GM10248 (cell line): Measurements from ENCODE around the gene ERBB4.
"Not testable (repeated sequence)": the region's sequence is repeated elsewhere in the genome, so short reads cannot be mapped to it uniquely, and the experiment has no call there.

Experiments
- CTCF ChIA-PET: fragments of 300-600 bp; sonication (Branson Sonifier 250); formaldehyde crosslinking; extraction: SDS; loops from one replicate; lab custom pipeline; 2021; ENCODE audit warnings: antibody characterized with exemption; lab: Yijun Ruan, JAX
- POLR2A ChIA-PET: fragments of 350-650 bp; sonication (Branson Sonifier 250); formaldehyde crosslinking; extraction: SDS; loops from one replicate; lab custom pipeline; 2020; ENCODE audit warnings: antibody characterized with exemption; lab: Yijun Ruan, JAX
- DNase-seq: peaks from one replicate; pipeline ENCODE4 v3.0.0; 2012; ENCODE audit errors: extremely low spot score
- CTCF ChIP-seq: IDR thresholded peaks from 2 replicates; pipeline ENCODE4 v1.5.1; 2012; ENCODE audit warnings: mild to moderate bottlenecking, low read depth; ENCODE audit errors: extremely low read depth, missing control alignments, control extremely low read depth

The ERBB4 gene

DNA sequence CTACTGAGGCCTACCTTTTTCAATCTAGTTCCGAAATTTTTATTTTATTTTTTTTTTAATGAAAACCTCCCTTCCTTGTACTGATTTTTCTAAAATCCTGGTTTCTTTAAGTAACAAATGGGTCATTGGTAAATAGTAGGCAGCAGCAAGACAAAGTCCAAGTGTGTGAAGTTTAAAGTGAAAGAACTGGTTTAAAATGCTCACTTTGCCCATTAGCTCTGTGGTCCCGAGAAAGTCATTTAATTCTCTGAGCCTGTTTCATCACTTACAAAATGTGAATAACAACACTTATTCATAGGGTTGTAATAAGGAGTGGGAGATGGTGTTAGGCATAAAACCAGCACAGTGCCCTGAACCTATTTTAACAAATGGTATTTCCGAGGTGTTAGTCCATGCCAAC is 426.2 kb downstream of the ERBB4 start:
- POLR2A ChIA-PET, result no interaction called here
- DNase-seq, result no peak
- CTCF ChIA-PET, result interaction anchor here (1.1 to 1.6 kb wide), 4 partner anchors 10 to 16 kb away, joined by 4 to 9 read pairs (median 5); no protein-coding TSS in a partner anchor
- no peak for TF ChIP-seq CTCF

DNA sequence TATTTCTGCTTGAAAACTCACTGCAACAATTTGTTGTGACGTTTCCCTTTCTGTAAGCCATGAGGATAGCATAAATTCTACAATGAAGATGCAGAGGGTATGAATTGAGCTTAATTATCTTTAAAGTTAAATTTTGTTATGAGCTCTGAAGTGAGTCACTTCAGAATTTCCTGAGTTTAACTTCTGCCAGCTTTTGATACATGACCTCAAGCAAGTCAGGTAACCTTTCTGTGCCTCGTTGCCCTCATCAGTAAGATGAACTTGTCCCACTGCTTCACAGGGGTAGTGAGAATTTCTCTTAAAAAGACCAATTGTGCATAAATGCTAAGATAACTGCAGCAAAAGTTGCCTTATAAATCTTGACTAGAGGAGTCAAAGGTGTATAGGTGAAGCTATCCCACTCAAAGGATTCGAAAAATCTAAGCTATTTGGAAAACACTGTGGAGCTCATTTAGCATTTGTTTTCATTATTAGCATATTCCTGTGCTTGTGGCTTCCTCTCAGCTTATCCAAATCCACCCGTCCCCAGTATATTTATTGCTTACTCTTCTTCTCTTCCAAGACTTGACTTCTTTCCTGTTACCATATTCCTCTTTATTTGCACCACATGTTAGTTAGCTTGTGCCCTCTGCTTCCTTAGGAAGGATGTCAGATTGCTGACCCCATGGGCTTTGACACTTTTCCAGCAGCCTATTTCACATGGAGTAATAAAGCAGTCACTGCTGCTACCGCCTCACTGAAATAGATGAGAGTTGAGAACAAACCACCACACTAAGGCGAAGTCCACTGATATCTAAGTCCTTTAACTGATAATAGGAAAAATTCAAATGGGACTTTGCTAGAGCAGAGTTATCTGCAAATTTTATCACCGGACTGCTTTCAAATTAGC is 428.6 kb downstream of the ERBB4 start:
- ChIA-PET POLR2A (no interaction called here), CTCF (interaction anchor here (0.9 to 1.8 kb wide), 9 partner anchors 13 to 486 kb away, joined by 3 to 6 read pairs (median 3); no protein-coding TSS in a partner anchor)
- TF ChIP-seq CTCF, result no peak
- no peak for DNase-seq

DNA sequence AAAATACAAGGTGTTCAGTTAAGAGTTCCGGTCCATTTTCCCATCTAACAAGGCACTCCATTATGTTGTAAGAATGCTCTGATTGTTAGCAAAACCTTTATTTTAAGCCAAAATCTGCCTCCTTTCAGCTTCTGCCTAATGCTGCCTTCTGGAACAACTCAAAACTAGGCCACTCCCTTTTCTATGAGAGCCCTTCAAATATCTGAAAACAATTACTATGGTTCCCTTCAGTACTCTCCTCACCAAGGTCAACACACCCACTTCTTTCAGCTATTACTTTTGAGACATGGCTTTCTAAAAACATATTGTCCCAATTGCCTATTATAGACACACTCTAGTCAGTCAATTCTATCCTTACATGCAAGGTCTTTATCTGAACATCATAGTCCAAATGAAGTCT is 429.4 kb downstream of the ERBB4 start:
- CTCF ChIA-PET, result interaction anchor here (0.9 to 1.8 kb wide), 8 partner anchors 13 to 487 kb away, joined by 3 to 6 read pairs (median 3); no protein-coding TSS in a partner anchor
- no peak for TF ChIP-seq CTCF
- POLR2A ChIA-PET, result no interaction called here

GRCh38 chr2:212107989-212108388 is 430.6 kb downstream of the ERBB4 start:
- ChIA-PET POLR2A (no interaction called here), CTCF (no interaction called here)
- TF ChIP-seq CTCF, result no peak
- no peak for DNase-seq

More for the DNA sequence above, 429.4 kb downstream of the ERBB4 start:
- DNase-seq, result no peak

DNA sequence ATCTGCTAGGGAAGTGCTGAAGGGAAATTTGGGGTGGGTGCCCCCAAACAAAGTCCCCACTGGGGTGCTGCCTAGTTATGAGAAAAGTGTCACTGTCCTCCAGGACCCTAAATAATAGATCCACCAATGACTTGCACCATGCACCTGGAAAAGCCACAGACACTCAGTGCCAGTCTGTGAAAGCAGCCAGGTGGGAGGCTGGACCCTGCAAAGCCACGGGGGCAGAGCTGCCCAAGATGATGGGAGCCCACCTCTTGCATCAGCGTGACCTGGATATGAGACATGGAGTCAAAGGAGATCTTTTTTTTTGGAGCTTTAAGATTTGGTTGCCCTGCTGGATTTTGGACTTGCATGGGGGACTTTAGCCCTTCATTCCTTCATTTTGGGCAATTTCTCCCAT is 431.6 kb downstream of the ERBB4 start:
- CTCF ChIA-PET, result no interaction called here
- DNase-seq, result no peak
- POLR2A ChIA-PET, result no interaction called here
- no peak for TF ChIP-seq CTCF

DNA sequence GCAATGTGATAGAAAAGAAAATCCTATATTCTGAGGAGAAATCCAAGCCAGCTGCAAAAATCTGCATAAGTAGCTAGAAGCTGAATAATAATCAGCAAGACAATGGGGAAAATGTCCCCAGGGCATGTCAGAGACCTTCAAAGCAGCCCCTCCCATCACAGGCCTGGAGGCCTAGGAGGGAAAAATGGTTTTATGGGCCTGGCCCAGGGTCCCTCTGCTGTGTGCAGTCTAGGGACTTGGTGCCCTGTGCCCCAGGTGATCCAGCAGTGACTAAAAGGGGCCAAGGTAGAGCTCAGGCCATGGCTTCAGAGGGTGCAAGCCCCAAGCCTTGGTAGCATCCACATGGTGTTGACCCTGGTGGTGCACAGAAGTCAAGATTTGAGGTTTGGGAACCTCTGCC is 432.1 kb downstream of the ERBB4 start:
- DNase-seq, CTCF ChIA-PET, POLR2A ChIA-PET: not testable (repeated sequence)

- ChIA-PET CTCF (interaction anchor here (1.3 to 1.6 kb wide), 2 partner anchors 11 to 13 kb away, joined by 3 to 4 read pairs; no protein-coding TSS in a partner anchor), POLR2A (no interaction called here)
- no peak for DNase-seq
- TF ChIP-seq CTCF, result no peak
Observed at GRCh38 chr2:212099658-212100057, 438.9 kb downstream of the ERBB4 start.
